IPS-15b (cell line): ENCODE data around the gene TBXA2R.
"Not testable (repeated sequence)": the region's sequence is repeated elsewhere in the genome, so short reads cannot be mapped to it uniquely, and the experiment has no call there.

Source experiments
- H3K27me3 ChIP-seq: one replicate; pipeline ENCODE4 v1.6.1; 2013; ENCODE audit warnings: low read length; ENCODE audit not compliant: control insufficient read depth, insufficient read depth
- H3K36me3 ChIP-seq: one replicate; pipeline ENCODE4 v1.6.1; 2013; ENCODE audit warnings: low read length; ENCODE audit not compliant: control insufficient read depth, insufficient read depth
- H3K4me1 ChIP-seq: one replicate; pipeline ENCODE4 v1.6.1; 2013; ENCODE audit warnings: mild to moderate bottlenecking, low read length; ENCODE audit not compliant: control insufficient read depth, insufficient read depth
- H3K4me3 ChIP-seq: one replicate; pipeline ENCODE4 v1.5.1; 2013; ENCODE audit warnings: low read depth, low read length
- H3K9ac ChIP-seq: one replicate; pipeline ENCODE4 v1.6.1; 2013; ENCODE audit warnings: low read depth, mild to moderate bottlenecking, low read length
- H3K9me3 ChIP-seq: one replicate; pipeline ENCODE4 v1.6.1; 2013; ENCODE audit warnings: mild to moderate bottlenecking, low read length; ENCODE audit not compliant: control insufficient read depth, insufficient read depth

TBXA2R gene

GRCh38 chr19:3606690-3607289 lies at the start of gene TBXA2R:
TSS of gene TBXA2R (minus strand) at chr19:3606875. CDS start at chr19:3600634, 6,241 bp downstream.
- peak within 1 kb of the TSS; percentile 54 for H3K9ac ChIP-seq
- H3K9me3 ChIP-seq, result no peaks in the 10 kb centered on the region
- H3K4me1 ChIP-seq, result peaks cover 3% of the 10 kb centered on the region
- peaks cover 9% of the 10 kb centered on the region for H3K27me3 ChIP-seq
- peaks cover 15% of the 10 kb centered on the region for H3K36me3 ChIP-seq
- H3K4me3 ChIP-seq, result peak within 1 kb of the TSS; percentile 66

- Histone ChIP-seq H3K9ac (no peak overlapping the region), H3K36me3 (peaks cover 63% of the 10 kb centered on the region), H3K4me1 (no peaks in the 10 kb centered on the region), H3K4me3 (no peak overlapping the region), H3K9me3 (no peaks in the 10 kb centered on the region), H3K27me3 (no peaks in the 10 kb centered on the region)
Observed at GRCh38 chr19:3656073-3656746, 49.5 kb upstream of the TBXA2R start.

- Histone ChIP-seq H3K27me3 (no peaks in the 10 kb centered on the region), H3K9me3 (no peaks in the 10 kb centered on the region), H3K4me1 (no peaks in the 10 kb centered on the region), H3K36me3 (peaks cover 59% of the 10 kb centered on the region), H3K9ac (no peak overlapping the region), H3K4me3 (no peak overlapping the region)
Observed at GRCh38 chr19:3655402-3656072, 48.9 kb upstream of the TBXA2R start.

- Histone ChIP-seq H3K27me3 (no peaks in the 10 kb centered on the region), H3K9me3 (no peaks in the 10 kb centered on the region), H3K4me3 (no peak overlapping the region), H3K4me1 (no peaks in the 10 kb centered on the region), H3K36me3 (peaks cover 48% of the 10 kb centered on the region), H3K9ac (no peak overlapping the region)
Observed at GRCh38 chr19:3653865-3654513, 47.3 kb upstream of the TBXA2R start.

- H3K4me3 ChIP-seq, result no peak overlapping the region
- no peak overlapping the region for H3K9ac ChIP-seq
- no peaks in the 10 kb centered on the region for H3K4me1 ChIP-seq
- no peaks in the 10 kb centered on the region for H3K27me3 ChIP-seq
- peaks cover 46% of the 10 kb centered on the region for H3K36me3 ChIP-seq
- H3K9me3 ChIP-seq, result no peaks in the 10 kb centered on the region
Observed at GRCh38 chr19:3653081-3653795, 46.6 kb upstream of the TBXA2R start.

GRCh38 chr19:3652422-3652821 lies 45.7 kb upstream of the TBXA2R start:
- peaks cover 41% of the 10 kb centered on the region for H3K36me3 ChIP-seq
- H3K9me3 ChIP-seq, result no peaks in the 10 kb centered on the region

GRCh38 chr19:3651684-3652083 lies 45.0 kb upstream of the TBXA2R start:
- no peaks in the 10 kb centered on the region for H3K9me3 ChIP-seq
- peaks cover 36% of the 10 kb centered on the region for H3K36me3 ChIP-seq
- H3K9ac ChIP-seq, result no peak overlapping the region
- no peaks in the 10 kb centered on the region for H3K27me3 ChIP-seq
- no peak overlapping the region for H3K4me3 ChIP-seq
- H3K4me1 ChIP-seq, result no peaks in the 10 kb centered on the region

More at GRCh38 chr19:3652422-3652821, 45.7 kb upstream of the TBXA2R start:
- H3K27me3 ChIP-seq, result no peaks in the 10 kb centered on the region
- H3K4me3 ChIP-seq, result no peak overlapping the region
- no peaks in the 10 kb centered on the region for H3K4me1 ChIP-seq
- no peak overlapping the region for H3K9ac ChIP-seq

GRCh38 chr19:3649888-3650287 lies 43.2 kb upstream of the TBXA2R start:
- Histone ChIP-seq H3K27me3 (no peaks in the 10 kb centered on the region), H3K4me3 (no peak overlapping the region), H3K36me3 (peaks cover 30% of the 10 kb centered on the region)

GRCh38 chr19:3648037-3648905 lies 41.6 kb upstream of the TBXA2R start:
- Histone ChIP-seq H3K36me3 (peaks cover 24% of the 10 kb centered on the region), H3K27me3 (no peaks in the 10 kb centered on the region), H3K9ac (no peak overlapping the region), H3K4me1 (no peaks in the 10 kb centered on the region), H3K4me3 (no peak overlapping the region), H3K9me3 (no peaks in the 10 kb centered on the region)

More at GRCh38 chr19:3649888-3650287, 43.2 kb upstream of the TBXA2R start:
- Histone ChIP-seq H3K9ac (no peak overlapping the region), H3K4me1 (no peaks in the 10 kb centered on the region), H3K9me3 (no peaks in the 10 kb centered on the region)

GRCh38 chr19:3647102-3647501 lies 40.4 kb upstream of the TBXA2R start:
- not testable (repeated sequence) for H3K9me3 ChIP-seq, H3K27me3 ChIP-seq, H3K4me1 ChIP-seq, H3K9ac ChIP-seq, H3K4me3 ChIP-seq
- H3K36me3 ChIP-seq, result peaks cover 18% of the 10 kb centered on the region
